ENCODE data around the gene MPG.

MPG gene

DNA sequence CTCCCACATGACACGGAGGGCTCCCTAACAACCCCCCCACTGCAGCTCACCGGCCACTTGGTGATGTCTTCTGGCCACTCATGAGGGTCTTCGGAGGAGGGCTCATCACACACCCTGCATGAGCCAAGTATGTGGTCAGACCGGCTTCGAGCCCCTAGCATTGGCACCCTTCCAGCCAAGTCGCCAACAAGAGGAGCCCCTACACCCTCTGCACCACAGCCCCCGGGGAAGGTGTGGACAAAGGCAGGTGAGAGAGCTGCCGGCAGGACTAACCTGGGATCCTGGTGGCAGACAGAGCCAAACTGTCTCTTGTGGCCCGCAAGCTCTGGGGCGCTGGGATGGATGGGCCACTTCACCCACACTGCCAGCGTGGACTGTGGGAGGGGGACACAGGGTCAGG is 17.9 kb upstream of the MPG start:
- TF ChIP-seq REST (IDR thresholded peaks at IDR 0.05; ENCODE audit: insufficient read depth in 1 of 2, low read depth in 2 of 2, low read length in 2 of 2) (no peak), TAF1 (IDR thresholded peaks at IDR 0.05; ENCODE audit: borderline replicate concordance, insufficient read depth, low read length) (no peak), FOXP2 (optimal IDR thresholded peaks at IDR 0.05; ENCODE audit: borderline replicate concordance, extremely low read depth, extremely low read length, insufficient read depth) (no peak), SIN3A (IDR thresholded peaks at IDR 0.05; ENCODE audit: borderline replicate concordance, insufficient read depth, low read length) (no peak), POLR2AphosphoS5 (IDR thresholded peaks at IDR 0.05; ENCODE audit: low read depth, low read length) (no peak)

GRCh38 chr16:60929-61878 is 16.8 kb upstream of the MPG start:
- no peak for TF ChIP-seq POLR2AphosphoS5 (IDR thresholded peaks at IDR 0.05; ENCODE audit: low read depth, low read length)
- TF ChIP-seq SIN3A (IDR thresholded peaks at IDR 0.05; ENCODE audit: borderline replicate concordance, insufficient read depth, low read length) = no peak

- TF ChIP-seq TAF1 (IDR thresholded peaks at IDR 0.05; ENCODE audit: borderline replicate concordance, insufficient read depth, low read length) (no peak), POLR2AphosphoS5 (IDR thresholded peaks at IDR 0.05; ENCODE audit: low read depth, low read length) (no peak), REST (IDR thresholded peaks at IDR 0.05; ENCODE audit: insufficient read depth in 1 of 2, low read depth in 2 of 2, low read length in 2 of 2) (no peak), SIN3A (IDR thresholded peaks at IDR 0.05; ENCODE audit: borderline replicate concordance, insufficient read depth, low read length) (no peak), FOXP2 (optimal IDR thresholded peaks at IDR 0.05; ENCODE audit: borderline replicate concordance, extremely low read depth, extremely low read length, insufficient read depth) (no peak)
Observed at GRCh38 chr16:61879-62281, 16.1 kb upstream of the MPG start.

DNA sequence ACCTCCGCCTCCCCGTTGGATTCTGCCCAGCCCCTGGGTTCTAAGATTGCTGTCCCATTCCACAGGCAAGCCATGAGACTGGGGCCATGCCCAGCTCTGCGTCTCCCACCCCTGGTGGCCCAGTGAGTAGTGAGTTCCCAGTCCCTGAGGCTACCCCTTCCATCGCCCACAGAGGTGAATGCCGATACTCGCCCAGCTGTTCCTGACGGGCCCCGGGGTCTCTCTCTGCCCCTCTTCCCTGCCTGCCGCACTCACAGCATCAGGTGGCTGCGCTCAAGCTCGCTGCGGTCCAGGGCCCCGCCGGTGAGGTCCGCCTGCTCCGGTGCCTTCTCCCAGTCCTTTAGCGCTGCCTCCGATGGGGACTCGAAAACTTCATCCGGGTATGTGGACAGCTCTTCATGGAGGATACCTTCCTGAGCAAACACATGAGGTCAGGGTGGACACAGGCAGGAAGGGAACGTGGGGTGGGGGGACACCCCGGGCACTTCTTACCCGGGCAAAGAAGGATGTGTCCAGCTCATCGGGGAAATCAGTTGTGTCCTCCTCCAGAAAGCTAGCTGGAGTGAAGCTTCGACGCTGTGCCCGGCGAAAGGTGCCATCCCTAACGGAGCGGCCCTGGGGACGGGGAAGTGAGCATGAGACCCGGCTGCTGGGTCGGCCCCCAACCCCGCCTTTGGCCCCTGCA is 15.6 kb upstream of the MPG start:
- TF ChIP-seq FOXP2 (optimal IDR thresholded peaks at IDR 0.05; ENCODE audit: borderline replicate concordance, extremely low read depth, extremely low read length, insufficient read depth) (no peak), SIN3A (IDR thresholded peaks at IDR 0.05; ENCODE audit: borderline replicate concordance, insufficient read depth, low read length) (no peak), REST (IDR thresholded peaks at IDR 0.05; ENCODE audit: insufficient read depth in 1 of 2, low read depth in 2 of 2, low read length in 2 of 2) (no peak), POLR2AphosphoS5 (IDR thresholded peaks at IDR 0.05; ENCODE audit: low read depth, low read length) (no peak), TAF1 (IDR thresholded peaks at IDR 0.05; ENCODE audit: borderline replicate concordance, insufficient read depth, low read length) (no peak)

DNA sequence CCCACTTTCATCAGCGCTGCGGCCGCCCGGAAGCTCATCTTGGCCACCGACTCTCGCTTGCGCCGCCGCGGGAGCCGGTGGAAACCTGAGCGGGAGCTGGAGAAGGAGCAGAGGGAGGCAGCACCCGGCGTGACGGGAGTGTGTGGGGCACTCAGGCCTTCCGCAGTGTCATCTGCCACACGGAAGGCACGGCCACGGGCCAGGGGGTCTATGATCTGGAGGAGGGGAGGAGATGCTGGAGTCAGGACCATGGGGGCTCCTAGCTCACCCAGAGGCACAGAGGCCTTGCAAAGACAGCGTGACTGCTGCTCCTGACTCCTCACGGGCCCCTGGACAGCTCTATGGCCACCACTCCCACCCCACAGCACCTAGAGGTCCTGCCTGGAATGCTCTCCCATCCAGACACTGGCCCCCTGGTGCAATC is 15.0 kb upstream of the MPG start:
- TF ChIP-seq POLR2AphosphoS5 (IDR thresholded peaks at IDR 0.05; ENCODE audit: low read depth, low read length) = no peak
- no peak for TF ChIP-seq TAF1 (IDR thresholded peaks at IDR 0.05; ENCODE audit: borderline replicate concordance, insufficient read depth, low read length)
- TF ChIP-seq FOXP2 (optimal IDR thresholded peaks at IDR 0.05; ENCODE audit: borderline replicate concordance, extremely low read depth, extremely low read length, insufficient read depth) = no peak
- no peak for TF ChIP-seq REST (IDR thresholded peaks at IDR 0.05; ENCODE audit: insufficient read depth in 1 of 2, low read depth in 2 of 2, low read length in 2 of 2)
- no peak for TF ChIP-seq SIN3A (IDR thresholded peaks at IDR 0.05; ENCODE audit: borderline replicate concordance, insufficient read depth, low read length)

Data from PFSK-1 (cell line).